ENCODE measurements around the gene DUSP10.

DNA sequence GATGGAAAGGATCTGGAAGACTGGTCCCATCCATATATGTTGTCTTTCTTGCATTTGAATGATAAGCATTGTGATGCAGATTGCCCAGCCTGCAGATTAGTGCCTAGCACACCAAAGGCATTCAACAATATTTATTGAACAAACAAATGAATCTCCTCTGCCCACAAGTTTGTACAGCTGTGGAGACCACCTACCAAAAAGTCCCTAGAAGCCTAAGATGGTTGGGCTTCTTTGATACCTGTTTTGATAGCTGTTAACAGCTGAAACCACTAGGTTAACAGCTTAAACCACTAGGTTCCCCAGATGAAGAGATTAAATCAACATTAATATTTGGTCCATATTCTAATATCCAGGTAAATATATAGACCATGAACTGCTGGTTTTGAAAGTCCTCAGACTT, 9.8 kb downstream of the DUSP10 start:
- TF ChIP-seq, protein P1, sequence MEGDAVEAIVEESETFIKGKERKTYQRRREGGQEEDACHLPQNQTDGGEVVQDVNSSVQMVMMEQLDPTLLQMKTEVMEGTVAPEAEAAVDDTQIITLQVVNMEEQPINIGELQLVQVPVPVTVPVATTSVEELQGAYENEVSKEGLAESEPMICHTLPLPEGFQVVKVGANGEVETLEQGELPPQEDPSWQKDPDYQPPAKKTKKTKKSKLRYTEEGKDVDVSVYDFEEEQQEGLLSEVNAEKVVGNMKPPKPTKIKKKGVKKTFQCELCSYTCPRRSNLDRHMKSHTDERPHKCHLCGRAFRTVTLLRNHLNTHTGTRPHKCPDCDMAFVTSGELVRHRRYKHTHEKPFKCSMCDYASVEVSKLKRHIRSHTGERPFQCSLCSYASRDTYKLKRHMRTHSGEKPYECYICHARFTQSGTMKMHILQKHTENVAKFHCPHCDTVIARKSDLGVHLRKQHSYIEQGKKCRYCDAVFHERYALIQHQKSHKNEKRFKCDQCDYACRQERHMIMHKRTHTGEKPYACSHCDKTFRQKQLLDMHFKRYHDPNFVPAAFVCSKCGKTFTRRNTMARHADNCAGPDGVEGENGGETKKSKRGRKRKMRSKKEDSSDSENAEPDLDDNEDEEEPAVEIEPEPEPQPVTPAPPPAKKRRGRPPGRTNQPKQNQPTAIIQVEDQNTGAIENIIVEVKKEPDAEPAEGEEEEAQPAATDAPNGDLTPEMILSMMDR (IDR thresholded peaks at IDR 0.05), result no peak
- no peak for TF ChIP-seq POLR2AphosphoS5 (IDR thresholded peaks at IDR 0.05)
